Measurements from ENCODE around the gene QRFP.
"Not testable (repeated sequence)": the region's sequence is repeated elsewhere in the genome, so short reads cannot be mapped to it uniquely, and the experiment has no call there.

Gene QRFP

DNA sequence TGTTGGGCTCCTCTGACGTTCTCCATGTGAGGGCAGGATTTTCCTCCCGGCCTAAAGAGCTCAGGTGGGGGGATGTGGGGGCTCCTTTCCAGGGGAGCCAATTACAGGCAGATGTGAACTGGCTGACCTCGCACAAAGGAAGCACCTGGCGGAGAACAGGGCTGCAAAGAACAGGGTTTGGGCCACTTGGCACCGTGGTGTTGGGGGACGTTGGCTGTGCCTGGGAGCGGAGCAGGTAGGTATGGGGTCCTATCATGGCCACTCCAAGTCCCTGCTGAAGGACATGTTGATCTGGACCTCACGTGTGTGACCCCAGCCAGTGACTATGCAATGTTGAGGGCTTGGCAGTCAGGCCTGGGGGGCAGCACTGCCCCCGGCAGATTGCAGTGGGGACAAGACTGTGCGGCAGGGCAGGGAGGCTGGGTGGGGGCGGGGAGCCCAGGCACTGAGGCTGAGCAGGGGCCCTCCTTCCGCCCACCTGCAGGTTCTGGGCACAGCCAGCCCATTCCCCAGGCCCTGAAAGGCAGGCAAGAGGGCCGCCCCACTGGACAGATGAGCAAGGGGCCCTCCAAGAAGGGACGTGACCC lies 23.0 kb upstream of the QRFP start:
- DNase-seq, result no peak

DNA sequence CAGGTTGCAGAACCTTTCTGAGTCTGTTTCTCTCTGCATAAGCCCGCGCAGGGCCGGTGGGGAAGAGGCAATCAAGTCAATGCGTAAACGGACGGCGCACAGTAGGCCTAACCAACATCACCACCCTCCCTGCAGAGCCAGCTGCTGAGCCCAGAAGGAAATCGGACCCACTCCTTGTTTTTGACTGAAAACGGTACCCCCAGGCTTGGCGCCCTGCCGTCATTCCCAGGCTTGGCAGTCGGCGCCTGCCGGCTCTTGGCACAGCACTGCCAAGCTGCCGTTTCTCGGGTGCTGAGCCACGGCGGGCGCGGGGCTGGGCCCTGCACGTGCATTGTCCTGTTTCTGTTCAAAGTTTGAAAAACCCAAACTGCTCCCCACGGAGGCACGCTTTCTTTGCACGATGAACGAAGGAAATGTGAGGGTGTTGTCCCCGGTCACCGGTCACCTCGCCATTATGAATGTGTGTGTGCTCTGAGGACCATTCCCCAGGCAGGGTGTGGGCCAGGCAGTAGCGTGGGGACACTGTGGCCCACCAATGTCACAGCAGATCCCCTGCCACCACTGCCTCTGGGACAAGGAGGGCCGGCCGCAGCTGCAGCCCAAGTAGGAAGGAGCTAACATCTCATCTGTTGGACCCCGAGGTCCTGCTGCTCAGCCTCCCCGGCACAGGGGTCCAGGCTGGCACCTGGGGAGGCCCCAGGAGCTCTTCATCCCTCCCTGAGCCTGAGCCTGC lies 22.4 kb upstream of the QRFP start:
- DNase-seq, result peak in 31 of 51 donors; percentile 6 to 75 (median 39)

DNA sequence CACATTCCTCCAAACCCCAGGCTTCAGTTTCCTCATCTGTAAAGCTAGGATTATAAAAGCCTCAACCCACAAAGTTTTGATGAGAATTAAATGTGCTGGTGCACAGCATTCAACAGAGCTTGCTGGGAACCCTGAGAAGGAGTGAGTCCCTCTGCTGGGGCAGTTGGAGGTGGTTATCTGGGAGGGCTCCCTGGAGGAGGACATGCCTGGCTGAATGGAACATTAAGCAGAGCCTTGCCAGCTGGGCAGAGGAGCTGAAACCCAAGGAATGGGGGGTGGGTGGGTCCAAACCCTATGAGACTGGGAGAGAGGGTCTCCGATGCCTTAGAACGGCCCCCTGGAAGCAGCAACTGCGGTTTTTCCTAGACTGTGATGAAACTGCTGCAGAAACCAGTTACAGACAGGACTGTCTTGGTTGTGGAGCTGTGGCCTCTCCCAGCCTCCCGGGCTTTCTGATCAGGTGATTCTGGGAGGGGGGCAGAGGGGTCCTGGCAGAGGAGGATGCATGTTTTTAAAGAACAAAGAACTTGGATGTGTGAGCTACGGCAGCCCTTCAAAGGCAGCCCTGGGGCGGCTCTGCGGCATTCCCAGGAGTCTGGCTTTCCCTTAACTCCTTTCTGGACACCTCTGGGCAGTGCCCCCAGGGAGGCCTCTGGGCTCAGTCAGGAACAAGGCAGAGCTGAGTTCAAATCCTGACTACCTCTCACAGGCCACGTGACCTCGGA lies 21.7 kb upstream of the QRFP start:
- no peak for DNase-seq

DNA sequence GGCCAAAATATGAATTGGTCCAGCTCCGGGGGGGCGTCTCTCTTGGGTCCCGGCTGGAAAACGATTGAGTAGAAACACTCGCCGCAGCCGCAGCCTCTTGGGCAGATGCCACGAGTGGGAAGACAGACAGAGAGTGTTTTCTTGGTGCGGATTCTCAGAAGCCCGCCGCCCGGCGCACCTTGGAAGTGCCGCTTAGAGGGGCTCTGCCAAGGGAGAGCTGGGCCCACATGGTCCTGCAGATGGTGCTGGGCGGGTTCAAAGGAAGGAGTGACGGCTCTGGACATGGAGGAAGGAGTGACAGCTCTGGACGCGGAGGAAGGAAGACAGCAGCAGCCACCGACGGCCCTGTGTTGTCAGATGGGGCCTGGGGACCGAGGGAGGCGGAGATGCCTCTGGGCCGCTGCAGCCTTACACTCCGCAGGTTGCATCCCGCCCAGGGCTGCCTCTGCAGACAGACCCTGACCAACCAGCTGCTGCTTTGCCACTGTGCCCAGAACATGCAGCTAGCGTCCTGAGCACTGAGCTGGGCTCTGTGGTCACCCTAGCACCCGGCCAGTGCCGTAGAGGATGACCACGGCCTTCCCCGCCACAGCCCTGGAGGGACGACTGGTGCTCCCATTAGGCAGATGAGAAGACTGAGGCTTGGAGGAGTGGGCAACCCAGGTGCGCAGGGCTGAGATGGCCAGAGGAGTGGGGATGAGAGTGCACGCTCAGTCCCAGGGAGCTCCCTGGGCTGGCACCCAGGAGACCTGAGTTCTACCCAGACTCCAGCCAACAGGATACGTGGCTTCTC lies 20.8 kb upstream of the QRFP start:
- DNase-seq, result no peak

DNA sequence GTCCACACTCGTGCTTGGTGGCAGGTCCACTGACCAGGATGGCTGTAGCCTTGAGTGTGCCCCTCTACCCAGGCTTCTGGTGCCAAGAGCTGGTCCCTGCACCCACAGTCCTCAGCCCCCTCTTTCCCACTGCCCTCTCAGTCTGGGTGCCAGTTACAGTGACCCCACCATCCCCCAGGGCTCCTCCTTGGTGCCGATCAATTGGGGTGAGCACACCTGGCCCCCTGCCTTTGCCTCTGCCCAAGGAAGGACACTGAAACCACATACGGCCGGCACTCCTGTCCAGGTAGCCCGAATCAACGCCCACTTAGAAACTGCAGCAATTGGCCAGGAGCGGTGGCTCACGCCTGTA lies 18.5 kb upstream of the QRFP start:
- DNase-seq, result no peak

DNA sequence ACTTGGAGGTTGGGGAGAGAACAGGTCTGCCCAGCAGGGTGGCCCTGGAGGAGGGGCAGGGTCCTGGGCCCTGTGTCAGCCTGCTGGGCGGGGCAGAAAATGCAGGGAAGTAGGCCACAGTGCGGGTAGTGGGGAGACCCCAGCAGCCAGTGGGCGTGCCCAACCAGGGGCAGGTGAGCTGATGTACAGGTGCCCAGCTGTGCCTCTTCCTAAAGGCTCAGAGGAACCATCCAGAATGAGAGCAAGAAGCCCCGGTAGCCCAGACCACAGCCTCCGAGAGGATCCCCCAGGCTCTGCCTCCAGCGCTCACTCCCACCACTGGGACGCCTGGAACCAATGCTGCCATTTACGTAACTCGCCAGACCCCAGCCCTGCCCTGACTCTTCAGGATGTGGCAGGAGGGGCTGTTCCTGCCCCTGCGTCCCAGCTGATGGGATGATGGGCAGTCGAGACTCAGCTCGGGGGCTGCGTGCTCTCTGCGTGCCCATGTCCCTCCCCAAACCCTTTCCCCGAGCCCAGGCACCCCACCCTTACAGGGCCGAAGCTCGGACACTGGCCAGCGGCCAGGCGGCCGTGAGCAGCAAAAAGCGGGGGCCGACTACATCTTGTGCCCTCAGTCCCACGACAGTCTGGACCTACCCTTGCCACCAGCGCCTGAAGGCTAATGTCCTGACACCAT lies 17.9 kb upstream of the QRFP start:
- DNase-seq, result no peak

DNA sequence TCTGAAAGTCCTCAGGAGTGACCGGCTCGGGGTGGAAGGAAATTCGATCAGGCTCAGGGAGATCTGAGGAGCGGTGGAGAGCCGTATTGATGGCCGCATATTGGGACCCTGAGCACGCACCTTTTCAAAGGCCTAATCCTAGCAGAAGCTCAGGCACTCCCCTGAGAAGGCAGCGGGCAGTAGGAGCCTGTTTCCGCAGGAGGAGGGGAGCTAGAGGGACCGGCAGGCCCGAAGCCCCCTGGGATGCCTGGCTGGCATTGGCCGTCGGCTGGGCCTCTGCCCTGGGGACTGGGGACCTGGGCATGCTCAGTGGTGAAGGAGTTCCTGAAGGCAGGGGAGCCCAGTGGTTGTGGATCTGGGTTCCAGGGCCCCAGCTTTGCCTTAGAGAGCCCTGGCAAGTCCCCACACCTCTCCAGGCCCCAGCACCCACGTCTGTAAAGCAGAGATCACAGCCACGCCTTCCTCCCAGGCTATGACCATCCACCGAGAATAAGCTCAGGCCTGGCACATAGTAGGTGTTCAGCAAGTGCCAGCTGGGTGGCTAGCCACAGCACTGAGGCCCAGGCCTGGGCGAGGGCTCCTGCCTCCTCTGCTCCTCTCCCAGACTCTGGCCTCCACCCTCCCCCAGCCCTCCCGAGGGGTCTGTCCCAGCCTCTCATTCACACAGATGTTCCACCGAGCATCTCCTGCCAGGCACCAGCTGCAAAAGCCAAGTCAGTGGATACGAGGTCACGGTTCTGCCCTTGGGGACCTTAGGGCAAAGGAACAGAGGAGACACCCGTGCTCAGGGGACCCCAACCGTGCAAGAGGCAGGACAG lies 17.2 kb upstream of the QRFP start:
- no peak for DNase-seq

DNA sequence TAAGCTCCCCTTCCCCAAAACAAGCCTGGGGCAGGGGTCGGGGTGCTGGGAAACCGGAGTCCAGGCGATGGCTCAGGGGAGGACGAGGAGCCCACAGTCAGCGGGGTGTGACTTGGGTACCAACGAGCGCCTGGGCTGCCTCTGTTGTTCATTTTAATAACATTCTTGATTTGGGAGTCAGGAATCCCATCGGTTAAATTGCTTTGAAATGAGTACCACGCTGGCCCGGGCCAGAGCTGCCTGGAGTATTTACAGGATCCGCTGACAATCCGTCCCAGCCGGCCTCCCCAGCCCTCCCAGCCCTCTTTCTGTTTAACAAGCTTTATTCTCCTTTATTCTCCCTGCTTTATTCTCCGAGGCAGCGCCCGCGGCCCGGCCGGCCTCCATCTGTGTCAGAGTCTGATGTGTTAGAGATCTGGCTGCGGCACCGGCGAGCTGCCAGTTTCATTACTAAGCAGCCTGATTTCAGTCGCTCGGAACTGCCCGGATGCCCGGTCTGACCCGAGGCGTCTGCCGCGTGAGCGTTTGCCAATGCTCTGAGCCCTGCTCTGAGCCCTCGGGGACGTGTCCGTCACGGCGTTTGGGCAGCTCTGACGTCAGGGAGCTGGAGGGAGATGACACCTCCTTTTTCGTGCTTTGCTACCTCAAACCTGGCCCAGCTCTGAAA lies 16.5 kb upstream of the QRFP start:
- peak in 35 of 51 donors; percentile 8 to 78 (median 43) for DNase-seq

DNA sequence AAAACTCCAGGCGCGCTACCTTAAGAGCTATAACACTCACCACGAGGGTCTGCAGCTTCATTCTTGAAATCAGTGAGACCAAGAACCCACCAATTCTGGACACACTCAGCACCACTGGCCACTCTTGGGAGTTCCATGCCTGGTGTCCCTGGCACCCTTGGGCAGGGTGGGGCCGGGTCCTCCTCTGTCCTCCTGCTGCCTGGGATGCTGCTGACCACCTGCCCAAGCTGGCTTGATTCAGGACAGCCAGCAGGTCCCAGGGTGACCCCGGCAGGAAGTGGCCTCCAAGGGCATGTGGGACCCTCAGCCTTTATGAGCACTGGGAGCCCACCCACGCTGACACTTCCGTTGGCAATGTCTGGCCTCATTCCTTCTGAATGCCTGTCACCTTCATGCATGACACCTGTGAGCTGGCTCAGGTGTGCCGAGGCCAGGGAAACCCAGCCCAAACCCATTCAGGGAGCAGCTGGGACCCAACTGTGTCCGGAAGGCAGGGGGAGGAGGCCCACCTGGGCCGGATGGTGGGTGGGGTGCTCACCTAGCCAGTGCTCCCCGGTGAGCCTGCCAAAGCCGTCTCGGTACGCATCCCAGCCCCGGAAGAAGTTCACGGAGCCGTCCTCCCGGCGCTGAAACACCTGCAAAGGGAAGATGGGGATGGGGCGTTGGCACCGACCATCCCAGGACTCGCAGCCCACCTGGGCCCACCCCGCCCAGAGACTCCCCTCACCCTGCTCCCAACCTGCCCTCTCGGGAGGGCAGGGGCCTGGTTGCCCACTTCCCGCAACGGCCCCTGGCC lies 14.8 kb upstream of the QRFP start:
- no peak for DNase-seq

DNA sequence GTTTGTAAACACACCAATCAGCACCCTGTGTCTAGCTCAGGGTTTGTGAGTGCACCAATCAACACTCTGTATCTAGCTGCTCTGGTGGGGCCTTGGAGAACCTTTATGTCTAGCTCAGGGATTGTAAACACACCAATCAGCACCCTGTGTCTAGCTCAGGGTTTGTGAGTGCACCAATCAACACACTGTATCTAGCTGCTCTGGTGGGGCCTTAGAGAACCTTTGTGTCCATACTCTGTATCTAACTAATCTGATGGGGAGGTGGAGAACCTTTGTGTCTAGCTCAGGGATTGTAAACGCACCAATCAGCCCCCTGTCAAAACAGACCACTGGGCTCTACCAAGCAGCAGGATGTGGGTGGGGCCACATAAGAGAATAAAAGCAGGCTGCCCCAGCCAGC lies 14.1 kb upstream of the QRFP start:
- not testable (repeated sequence) for DNase-seq

DNA sequence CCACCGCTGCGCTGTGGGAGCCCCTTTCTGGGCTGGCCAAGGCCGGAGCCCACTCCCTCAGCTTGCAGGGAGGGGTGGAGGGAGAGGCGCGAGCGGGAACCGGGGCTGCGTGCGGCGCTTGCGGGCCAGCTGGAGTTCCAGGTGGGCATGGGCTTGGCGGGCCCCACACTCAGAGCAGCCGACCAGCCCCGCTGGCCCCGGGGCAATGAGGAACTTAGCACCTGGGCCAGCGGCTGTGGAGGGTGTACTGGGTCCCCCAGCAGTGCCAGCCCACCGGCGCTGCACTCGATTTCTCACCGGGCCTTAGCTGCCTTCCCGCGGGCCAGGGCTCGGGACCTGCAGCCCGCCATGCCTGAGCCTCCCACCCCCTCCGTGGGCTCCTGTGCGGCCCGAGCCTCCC lies 13.4 kb upstream of the QRFP start:
- not testable (repeated sequence) for DNase-seq

DNA sequence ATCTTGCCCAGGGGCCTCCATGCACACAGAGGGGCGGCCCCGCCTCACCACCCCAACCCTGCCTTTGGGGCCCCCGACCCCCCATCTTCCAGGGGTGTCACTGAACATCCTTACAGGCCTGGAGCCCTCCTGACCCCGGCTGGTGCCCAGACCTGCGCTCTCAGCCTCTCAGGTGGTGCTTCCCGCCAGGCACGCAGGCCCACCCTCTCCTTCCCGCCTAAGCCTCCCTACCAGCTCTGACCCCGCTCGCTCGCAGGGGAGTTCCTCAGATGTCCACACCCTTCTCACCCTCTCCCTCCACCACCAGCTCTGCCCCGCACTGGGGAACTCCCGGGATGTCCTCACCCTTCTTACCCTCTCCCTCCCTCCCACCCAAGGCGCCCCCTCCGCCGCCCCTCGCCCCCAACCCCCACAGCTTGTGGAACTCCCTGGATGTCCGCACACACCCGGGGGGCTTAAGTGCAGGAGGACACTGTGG lies 12.3 kb upstream of the QRFP start:
- DNase-seq, result no peak

DNA sequence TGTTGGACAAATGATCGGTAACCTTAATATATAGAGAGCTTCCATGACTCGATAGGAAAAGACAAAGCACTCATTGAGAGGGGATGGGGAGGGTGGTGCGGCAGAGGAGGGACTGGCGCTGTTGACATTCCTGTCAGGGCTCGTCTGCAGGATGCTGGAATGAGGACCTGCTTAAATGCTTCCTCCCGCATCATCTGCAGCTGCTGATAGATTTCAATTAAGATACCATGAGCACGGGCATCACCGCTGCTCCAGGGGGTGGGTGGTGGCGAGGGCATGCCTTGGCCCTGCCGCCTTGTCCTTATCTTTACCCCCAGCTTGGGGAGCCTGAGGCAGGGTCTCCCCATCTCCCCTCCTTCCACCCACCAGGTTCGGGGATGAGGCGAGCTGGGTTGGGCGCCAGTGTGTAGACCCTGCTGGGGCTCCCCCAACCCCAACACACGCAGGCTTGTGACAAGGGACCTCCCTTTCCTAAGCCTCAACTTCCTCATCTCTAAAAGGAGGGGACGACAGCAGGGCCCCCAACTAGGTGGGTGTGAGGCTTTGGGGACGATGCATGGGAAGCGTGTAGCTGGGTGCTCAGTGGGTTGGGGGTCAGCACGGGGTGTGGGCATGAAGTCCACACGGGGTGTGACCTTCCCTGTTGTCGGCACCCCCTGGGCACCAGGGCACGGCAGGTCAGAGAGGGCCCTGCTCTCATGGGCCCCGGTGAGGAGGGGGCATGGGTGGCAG lies 11.7 kb upstream of the QRFP start:
- DNase-seq, result no peak

DNA sequence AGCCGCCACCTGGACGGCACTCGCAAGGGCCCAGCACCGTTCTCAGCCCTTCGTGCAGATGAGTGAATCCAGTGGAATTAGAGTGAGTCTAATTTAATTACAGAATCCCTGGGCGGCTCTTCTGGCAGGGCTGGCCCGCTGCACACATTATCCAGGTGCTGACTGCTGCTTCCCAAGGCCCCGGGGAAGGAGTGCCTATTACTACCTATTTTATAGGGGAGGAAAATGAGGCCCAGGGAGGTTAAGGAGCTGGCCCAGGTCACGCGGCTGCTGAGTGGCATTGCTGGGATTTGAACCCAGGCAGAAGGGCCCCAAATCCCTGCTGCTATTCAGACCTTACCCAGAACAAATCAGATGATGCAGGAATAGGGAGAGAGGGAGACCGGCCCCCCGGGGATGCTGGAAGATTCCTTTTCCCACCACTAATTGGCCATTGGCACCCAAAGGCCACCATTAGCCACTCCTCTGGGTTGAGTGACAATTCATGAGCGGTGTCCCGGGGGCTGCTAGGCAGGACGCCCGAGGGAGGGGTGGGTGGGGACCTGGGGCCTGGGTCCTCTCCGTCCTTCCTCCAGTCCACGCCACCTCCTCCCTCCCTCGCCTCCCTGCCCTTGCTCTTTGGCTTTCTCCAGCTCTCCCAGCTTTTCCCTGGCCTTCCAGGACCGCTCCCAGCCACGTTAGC lies 10.3 kb upstream of the QRFP start:
- no peak for DNase-seq

DNA sequence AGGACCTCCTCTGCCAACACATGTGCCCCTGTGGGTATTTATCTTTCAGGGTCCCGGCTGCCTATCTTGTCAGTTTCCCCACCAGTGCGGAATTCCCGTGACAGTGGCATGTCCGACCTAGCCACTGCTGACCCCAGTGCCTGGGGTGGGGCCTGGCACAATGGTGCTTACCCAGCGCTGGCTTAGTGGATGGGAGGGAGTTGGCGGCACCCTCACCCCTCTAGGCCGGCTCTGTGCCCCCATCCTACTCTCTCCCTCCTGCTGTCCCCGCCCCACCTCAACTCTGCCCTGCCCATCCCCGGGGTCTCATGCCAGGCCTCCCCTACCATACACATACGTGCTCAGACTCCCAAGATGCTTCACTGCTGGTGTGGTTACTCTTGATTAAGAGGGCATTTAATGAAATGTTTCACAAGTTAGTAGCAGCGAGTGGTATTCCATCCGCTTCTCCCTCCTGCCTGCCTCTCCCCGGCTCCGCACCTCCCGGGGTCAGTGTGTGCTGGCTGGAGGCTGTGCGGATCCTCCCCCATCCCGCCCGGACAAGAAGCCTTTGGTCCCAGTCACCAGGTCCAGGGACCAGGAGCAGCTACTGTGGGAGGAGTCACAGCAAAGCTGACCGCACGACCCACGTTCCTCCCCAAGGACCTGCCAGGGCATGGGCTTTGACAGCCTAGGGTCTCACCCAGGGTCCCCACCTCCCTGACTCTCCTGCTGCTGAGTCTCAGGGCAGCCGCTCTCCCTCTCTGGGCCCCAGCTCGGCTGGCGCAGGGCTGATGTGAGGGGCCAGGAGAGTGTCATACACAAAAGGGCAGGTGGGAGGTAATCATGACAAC lies 9.5 kb upstream of the QRFP start:
- DNase-seq, result no peak

DNA sequence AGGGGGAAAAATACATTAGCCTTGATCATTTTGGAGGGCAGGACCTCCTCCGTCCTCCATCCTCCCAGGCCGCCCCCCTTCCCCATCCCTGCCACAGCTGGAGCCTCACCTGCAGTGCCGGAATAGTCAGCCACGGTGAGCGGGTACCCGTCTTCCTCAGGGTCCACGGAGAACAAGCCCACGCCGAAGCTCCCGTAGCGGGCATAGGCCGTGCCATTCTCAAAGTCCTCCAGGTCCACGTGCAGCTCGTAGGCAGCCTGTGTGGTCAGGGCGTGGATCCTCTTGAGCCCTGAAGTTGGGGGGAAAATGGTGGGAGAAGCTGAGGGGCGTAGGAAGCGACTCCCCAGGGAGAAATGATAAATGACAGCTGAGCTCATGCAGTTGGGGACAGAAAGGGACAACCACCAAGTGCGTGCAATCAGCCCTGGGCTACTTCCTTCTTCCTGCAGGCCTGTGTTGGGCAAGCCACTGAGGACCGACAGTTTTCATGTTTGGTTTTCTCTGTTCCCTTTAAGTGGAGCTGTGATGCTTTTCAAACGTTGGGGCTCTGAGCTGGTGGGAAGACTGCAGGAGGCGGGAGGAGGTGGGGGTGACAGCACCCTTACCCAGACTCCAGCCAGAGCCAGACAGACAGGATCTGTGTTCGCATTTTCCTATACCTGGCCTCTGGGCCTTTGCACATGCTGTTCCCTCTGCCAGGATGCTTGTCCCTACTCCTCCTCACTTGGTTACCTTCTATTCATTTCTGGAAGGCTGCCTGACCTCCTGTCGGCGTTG lies 8.7 kb upstream of the QRFP start:
- DNase-seq, result no peak
